Erythroblast (primary cell): ENCODE results near the gene ZNF597.

Source experiments
- GATA1 ChIP-seq: IDR thresholded peaks from 2 replicates; pipeline ENCODE4 v1.6.1; 2011; ENCODE audit warnings: low read depth, mild to moderate bottlenecking, control low read depth, low read length, moderate library complexity
- POLR2A ChIP-seq: IDR thresholded peaks from 2 replicates; pipeline ENCODE4 v1.6.1; 2011; ENCODE audit warnings: mild to moderate bottlenecking, low read length

DNA sequence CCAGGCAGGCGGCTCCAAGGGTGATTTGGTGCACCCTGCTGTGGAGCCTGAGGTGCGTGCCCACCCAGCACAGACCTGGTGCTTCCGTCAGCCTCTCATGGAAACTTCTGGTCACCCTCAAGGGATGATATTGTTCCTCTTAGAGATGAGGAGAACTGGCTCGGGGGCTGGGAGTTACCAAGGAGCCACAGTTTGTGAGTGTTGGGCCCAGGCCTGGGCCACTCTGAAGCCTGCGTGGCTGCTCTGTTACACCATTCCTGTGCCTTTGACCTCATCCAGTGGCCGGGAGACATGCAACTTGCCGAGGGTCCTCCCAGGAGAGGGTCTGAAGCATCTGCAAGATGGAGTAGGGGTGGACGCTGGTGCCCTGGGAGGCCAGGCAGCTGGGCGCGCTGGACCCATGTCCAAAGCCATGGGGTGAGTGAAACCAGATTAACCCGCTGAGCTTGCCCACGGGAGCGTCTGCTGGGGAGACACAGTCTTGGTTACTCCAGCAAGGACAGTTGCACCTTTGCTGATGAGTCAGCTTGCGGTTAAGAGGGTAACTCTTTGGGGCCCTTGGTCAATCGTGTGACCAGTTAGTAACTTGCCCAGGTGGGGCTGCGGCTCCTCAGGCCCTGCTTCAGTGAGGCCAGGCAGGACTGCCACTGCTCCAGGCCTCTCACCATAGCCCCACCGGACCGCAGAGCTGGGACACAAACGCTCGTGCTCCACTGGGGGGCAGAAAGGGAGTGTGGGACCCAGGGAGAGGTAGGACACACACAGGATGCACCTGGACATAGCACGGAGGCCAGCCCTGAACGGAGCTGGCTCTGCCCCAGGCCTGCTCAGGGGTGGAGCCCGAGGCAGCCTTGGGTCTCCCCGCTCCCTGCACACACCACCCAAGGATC, 44.5 kb upstream of the ZNF597 start:
- TF ChIP-seq POLR2A (no peak), GATA1 (no peak)
